ENCODE data around the gene RFFL. TPM values are rescaled to one million over a fixed set of nuclear protein-coding genes. Genes with fewer than 3 reads are reported as not detected.

RFFL gene
- total RNA-seq, 3 donors from 2014 or later, result 13.8 to 27.5 (median 19.4) TPM

- H3K9me3 ChIP-seq, result no peaks in the 10 kb centered on the region
- no peak overlapping the region for H3K4me3 ChIP-seq
- intact Hi-C loops (cut with DNase I; ENCODE audit: low total_unique reads), result no loop called here
- TF ChIP-seq POLR2A (IDR thresholded peaks at IDR 0.05) (no peak), POLR2AphosphoS5 (IDR thresholded peaks at IDR 0.05) (no peak), CTCF (IDR thresholded peaks at IDR 0.05) (no peak)
- H3K27ac ChIP-seq, result peak overlapping the region; percentile 75 to 79
- H3K4me1 ChIP-seq, result peaks cover 0 to 9% of the 10 kb centered on the region in 2 donors
- H3K27me3 ChIP-seq, result no peaks in the 10 kb centered on the region
- H3K36me3 ChIP-seq, result no peaks in the 10 kb centered on the region
- DNase-seq (ENCODE audit: low spot score in 2 of 2), result no peak
Measured at GRCh38 chr17:34996422-34997285, 66.9 kb downstream of the RFFL start.

- intact Hi-C loops (cut with DNase I; ENCODE audit: low total_unique reads), result no loop called here
- peaks cover 0 to 9% of the 10 kb centered on the region in 2 donors for H3K4me1 ChIP-seq
- TF ChIP-seq CTCF (IDR thresholded peaks at IDR 0.05) (no peak), POLR2A (IDR thresholded peaks at IDR 0.05) (no peak), POLR2AphosphoS5 (IDR thresholded peaks at IDR 0.05) (no peak)
- no peaks in the 10 kb centered on the region for H3K36me3 ChIP-seq
- no peak for DNase-seq (ENCODE audit: low spot score in 2 of 2)
- H3K27ac ChIP-seq, result no peak overlapping the region
- H3K4me3 ChIP-seq, result no peak overlapping the region
- H3K27me3 ChIP-seq, result no peaks in the 10 kb centered on the region
- H3K9me3 ChIP-seq, result no peaks in the 10 kb centered on the region
Measured at GRCh38 chr17:34993031-34993430, 70.5 kb downstream of the RFFL start.

- no peaks in the 10 kb centered on the region for H3K4me1 ChIP-seq
- H3K4me3 ChIP-seq, result no peak overlapping the region
- intact Hi-C loops (cut with DNase I; ENCODE audit: low total_unique reads), result no loop called here
- TF ChIP-seq POLR2A (IDR thresholded peaks at IDR 0.05) (no peak), POLR2AphosphoS5 (IDR thresholded peaks at IDR 0.05) (no peak), CTCF (IDR thresholded peaks at IDR 0.05) (no peak)
- H3K27ac ChIP-seq, result no peak overlapping the region
- DNase-seq (ENCODE audit: low spot score in 2 of 2), result no peak
- no peaks in the 10 kb centered on the region for H3K27me3 ChIP-seq
- no peaks in the 10 kb centered on the region for H3K36me3 ChIP-seq
- H3K9me3 ChIP-seq, result no peaks in the 10 kb centered on the region
Measured at GRCh38 chr17:34991606-34992005, 71.9 kb downstream of the RFFL start.

- intact Hi-C loops (cut with DNase I; ENCODE audit: low total_unique reads), result no loop called here
- Histone ChIP-seq H3K27ac (no peak overlapping the region), H3K4me3 (no peak overlapping the region), H3K36me3 (no peaks in the 10 kb centered on the region), H3K27me3 (no peaks in the 10 kb centered on the region), H3K9me3 (no peaks in the 10 kb centered on the region), H3K4me1 (no peaks in the 10 kb centered on the region)
- DNase-seq (ENCODE audit: low spot score in 2 of 2), result no peak
- TF ChIP-seq POLR2AphosphoS5 (IDR thresholded peaks at IDR 0.05), result no peak
- no peak for TF ChIP-seq POLR2A (IDR thresholded peaks at IDR 0.05)
- TF ChIP-seq CTCF (IDR thresholded peaks at IDR 0.05), result no peak
Measured at GRCh38 chr17:34990921-34991365, 72.6 kb downstream of the RFFL start.

- no peak for DNase-seq (ENCODE audit: low spot score in 2 of 2)
- H3K36me3 ChIP-seq, result no peaks in the 10 kb centered on the region
Measured at GRCh38 chr17:34989473-34989872, 74.0 kb downstream of the RFFL start.

More at GRCh38 chr17:34989473-34989872, 74.0 kb downstream of the RFFL start:
- TF ChIP-seq POLR2A (IDR thresholded peaks at IDR 0.05), result no peak
- no peak for TF ChIP-seq POLR2AphosphoS5 (IDR thresholded peaks at IDR 0.05)
- TF ChIP-seq CTCF (IDR thresholded peaks at IDR 0.05), result no peak
- H3K4me1 ChIP-seq, result no peaks in the 10 kb centered on the region
- no peak overlapping the region for H3K4me3 ChIP-seq
- H3K27ac ChIP-seq, result no peak overlapping the region
- H3K9me3 ChIP-seq, result no peaks in the 10 kb centered on the region
- intact Hi-C loops (cut with DNase I; ENCODE audit: low total_unique reads), result no loop called here
- no peaks in the 10 kb centered on the region for H3K27me3 ChIP-seq
